HepG2 (cell line): ENCODE measurements around the gene RRBP1. TPM values are rescaled to one million over a fixed set of nuclear protein-coding genes. Genes with fewer than 3 reads are reported as not detected.

Experiments used
- CEBPG ChIP-seq: IDR thresholded peaks from 2 replicates; pipeline ENCODE4 v1.6.1; 2016
- ELF4 ChIP-seq: sonication (generic); formaldehyde crosslinking; IDR thresholded peaks from 2 replicates; pipeline ENCODE4 v1.5.0; 2020; ENCODE audit warnings: missing genetic modification reagents, mild to moderate bottlenecking, moderate library complexity, borderline replicate concordance
- EP300 ChIP-seq, 3 experiments: sonication (generic) in 1 of 3; formaldehyde crosslinking in 1 of 3; IDR thresholded peaks; 2 replicates each; pipeline versions ENCODE4 v1.5.1 to v1.6.1; 2011 to 2020; ENCODE audit warnings: low read depth in 2 of 3, low read length in 2 of 3, borderline replicate concordance in 1 of 3, improper control_type of control experiment in 1 of 3, mild to moderate bottlenecking in 1 of 3, missing genetic modification reagents in 1 of 3, moderate library complexity in 1 of 3
- HNRNPLL ChIP-seq: fragments of 200-400 bp; formaldehyde crosslinking; IDR thresholded peaks from 2 replicates; pipeline ENCODE4 v1.6.1; 2017; ENCODE audit warnings: mild to moderate bottlenecking, low read depth, low read length; ENCODE audit not compliant: poor library complexity, severe bottlenecking
- KDM2A ChIP-seq: sonication (generic); formaldehyde crosslinking; IDR thresholded peaks from 2 replicates; pipeline ENCODE4 v1.4.0; 2020; ENCODE audit warnings: low read depth, missing genetic modification reagents, borderline replicate concordance
- MTF1 ChIP-seq: sonication (generic); formaldehyde crosslinking; IDR thresholded peaks from 2 replicates; pipeline ENCODE4 v1.5.0; 2020; ENCODE audit warnings: missing genetic modification reagents
- POGZ ChIP-seq: sonication (generic); formaldehyde crosslinking; IDR thresholded peaks from 2 replicates; pipeline ENCODE4 v1.4.0; 2020; ENCODE audit warnings: mild to moderate bottlenecking, missing genetic modification reagents
- RFX5 ChIP-seq: IDR thresholded peaks from 2 replicates; pipeline ENCODE4 v1.6.1; 2011; ENCODE audit warnings: low read depth, low read length, improper control_type of control experiment
- ZBTB38 ChIP-seq: sonication (generic); formaldehyde crosslinking; IDR thresholded peaks from 2 replicates; pipeline ENCODE4 v1.5.1; 2020; ENCODE audit warnings: mild to moderate bottlenecking, missing genetic modification reagents
- ZNF558 ChIP-seq: sonication (generic); formaldehyde crosslinking; IDR thresholded peaks from 2 replicates; pipeline ENCODE4 v1.9.0; 2022; ENCODE audit warnings: mild to moderate bottlenecking, missing genetic modification reagents, borderline replicate concordance
- ZNF790 ChIP-seq: sonication (generic); formaldehyde crosslinking; IDR thresholded peaks from 2 replicates; pipeline ENCODE4 v1.8.0; 2022; ENCODE audit warnings: missing genetic modification reagents, mild to moderate bottlenecking, borderline replicate concordance
- polyA plus RNA-seq, 8 experiments: library from polyadenylated mRNA; depleted of rRNA in 3 of 8; stranded (reverse) in 7 of 8; unstranded in 1 of 8; fragments of >200 nt; fragmentation: Illumina TruSeq in 4 of 8; extraction: Trizol in 4 of 8; gene quantifications; 2 replicates each; pipeline versions ENCODE4 v1.2.1 to v1.2.3, GENCODE V29; 2011 to 2016; ENCODE audit warnings: low read depth in 4 of 8, missing spikeins in 1 of 8, mixed read lengths in 1 of 8; ENCODE audit not compliant: insufficient read depth in 1 of 8
- total RNA-seq, 5 experiments: library from RNA; depleted of rRNA; stranded (reverse); fragments of >200 nt; fragmentation: Illumina TruSeq; extraction: Trizol; gene quantifications; 2 replicates each; pipeline ENCODE4 v1.2.3, GENCODE V29; 2016; ENCODE audit warnings: low read depth in 1 of 5
- TF ChIP-seq, protein P1 (sequence below): sonication (generic); formaldehyde crosslinking; IDR thresholded peaks from 2 replicates; pipeline ENCODE4 v1.4.0; 2020; ENCODE audit warnings: missing genetic modification reagents
- TF ChIP-seq, protein P2 (sequence below): sonication (generic); formaldehyde crosslinking; IDR thresholded peaks from 2 replicates; pipeline ENCODE4 v1.8.1; 2023; ENCODE audit warnings: mild to moderate bottlenecking, missing genetic modification reagents
- TF ChIP-seq, protein P3 (sequence below): sonication (generic); formaldehyde crosslinking; IDR thresholded peaks from 2 replicates; pipeline ENCODE4 v1.4.0; 2020; ENCODE audit warnings: mild to moderate bottlenecking, missing genetic modification reagents

Gene RRBP1
- total and polyA plus RNA-seq, 2 of the 13 experiments (the other 11 are each of a cell fraction or from before 2014, with no cell fraction given): 150 to 222 TPM

DNA sequence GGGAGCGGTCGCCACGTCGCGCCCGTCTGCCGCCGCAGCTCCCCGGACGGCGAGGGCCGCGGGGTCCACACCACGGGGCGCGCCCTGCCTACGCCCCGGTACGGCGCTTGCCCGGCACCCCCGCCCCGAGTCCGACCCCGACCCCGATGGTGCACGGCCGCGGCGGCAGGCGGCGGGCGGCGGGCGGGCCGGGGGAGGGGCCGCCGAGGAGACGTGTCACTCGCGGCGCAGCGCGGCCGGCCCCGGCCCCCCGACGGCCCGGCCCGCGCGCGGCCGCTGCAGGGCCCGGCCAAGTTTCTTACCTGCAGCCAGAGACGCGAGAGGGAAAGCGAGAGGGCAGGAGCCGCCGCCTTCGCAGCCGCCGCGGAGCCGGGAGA is 328 bp downstream of the RRBP1 start (continued):
- no peak for TF ChIP-seq EP300 (IDR thresholded peaks at IDR 0.05; ENCODE audit: low read depth in 2 of 2, low read length in 2 of 2)
- TF ChIP-seq EP300 (CRISPR knock-in tag; IDR thresholded peaks at IDR 0.05; ENCODE audit: borderline replicate concordance): no peak
- TF ChIP-seq, protein P1, sequence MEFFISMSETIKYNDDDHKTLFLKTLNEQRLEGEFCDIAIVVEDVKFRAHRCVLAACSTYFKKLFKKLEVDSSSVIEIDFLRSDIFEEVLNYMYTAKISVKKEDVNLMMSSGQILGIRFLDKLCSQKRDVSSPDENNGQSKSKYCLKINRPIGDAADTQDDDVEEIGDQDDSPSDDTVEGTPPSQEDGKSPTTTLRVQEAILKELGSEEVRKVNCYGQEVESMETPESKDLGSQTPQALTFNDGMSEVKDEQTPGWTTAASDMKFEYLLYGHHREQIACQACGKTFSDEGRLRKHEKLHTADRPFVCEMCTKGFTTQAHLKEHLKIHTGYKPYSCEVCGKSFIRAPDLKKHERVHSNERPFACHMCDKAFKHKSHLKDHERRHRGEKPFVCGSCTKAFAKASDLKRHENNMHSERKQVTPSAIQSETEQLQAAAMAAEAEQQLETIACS: no peak
- TF ChIP-seq KDM2A: no peak
- TF ChIP-seq ELF4 (CRISPR knock-in tag): 0 out of 2 replicates have a peak, but pooled peaks have one; percentile 2
- TF ChIP-seq RFX5: no peak
- TF ChIP-seq MTF1 (CRISPR knock-in tag): peak; percentile 61; the same call in 1 of the 2 replicates
- 0 out of 2 replicates have a peak, but pooled peaks have one; percentile 53 for TF ChIP-seq ZNF790 (CRISPR knock-in tag)
- TF ChIP-seq CEBPG (CRISPR knock-in tag): no peak
- TF ChIP-seq ZNF558: peak; percentile 14; the same call in 1 of the 2 replicates
- TF ChIP-seq, protein P2, sequence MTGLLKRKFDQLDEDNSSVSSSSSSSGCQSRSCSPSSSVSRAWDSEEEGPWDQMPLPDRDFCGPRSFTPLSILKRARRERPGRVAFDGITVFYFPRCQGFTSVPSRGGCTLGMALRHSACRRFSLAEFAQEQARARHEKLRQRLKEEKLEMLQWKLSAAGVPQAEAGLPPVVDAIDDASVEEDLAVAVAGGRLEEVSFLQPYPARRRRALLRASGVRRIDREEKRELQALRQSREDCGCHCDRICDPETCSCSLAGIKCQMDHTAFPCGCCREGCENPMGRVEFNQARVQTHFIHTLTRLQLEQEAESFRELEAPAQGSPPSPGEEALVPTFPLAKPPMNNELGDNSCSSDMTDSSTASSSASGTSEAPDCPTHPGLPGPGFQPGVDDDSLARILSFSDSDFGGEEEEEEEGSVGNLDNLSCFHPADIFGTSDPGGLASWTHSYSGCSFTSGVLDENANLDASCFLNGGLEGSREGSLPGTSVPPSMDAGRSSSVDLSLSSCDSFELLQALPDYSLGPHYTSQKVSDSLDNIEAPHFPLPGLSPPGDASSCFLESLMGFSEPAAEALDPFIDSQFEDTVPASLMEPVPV (CRISPR knock-in tag): no peak
- no peak for TF ChIP-seq POGZ (CRISPR knock-in tag)
- TF ChIP-seq ZBTB38: no peak
- TF ChIP-seq, protein P3, sequence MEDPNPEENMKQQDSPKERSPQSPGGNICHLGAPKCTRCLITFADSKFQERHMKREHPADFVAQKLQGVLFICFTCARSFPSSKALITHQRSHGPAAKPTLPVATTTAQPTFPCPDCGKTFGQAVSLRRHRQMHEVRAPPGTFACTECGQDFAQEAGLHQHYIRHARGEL: no peak
- TF ChIP-seq HNRNPLL: no peak
